ENCODE results near the gene ASPG.
"Not testable (repeated sequence)": the region's sequence is repeated elsewhere in the genome, so short reads cannot be mapped to it uniquely, and the experiment has no call there.

Gene ASPG

DNA sequence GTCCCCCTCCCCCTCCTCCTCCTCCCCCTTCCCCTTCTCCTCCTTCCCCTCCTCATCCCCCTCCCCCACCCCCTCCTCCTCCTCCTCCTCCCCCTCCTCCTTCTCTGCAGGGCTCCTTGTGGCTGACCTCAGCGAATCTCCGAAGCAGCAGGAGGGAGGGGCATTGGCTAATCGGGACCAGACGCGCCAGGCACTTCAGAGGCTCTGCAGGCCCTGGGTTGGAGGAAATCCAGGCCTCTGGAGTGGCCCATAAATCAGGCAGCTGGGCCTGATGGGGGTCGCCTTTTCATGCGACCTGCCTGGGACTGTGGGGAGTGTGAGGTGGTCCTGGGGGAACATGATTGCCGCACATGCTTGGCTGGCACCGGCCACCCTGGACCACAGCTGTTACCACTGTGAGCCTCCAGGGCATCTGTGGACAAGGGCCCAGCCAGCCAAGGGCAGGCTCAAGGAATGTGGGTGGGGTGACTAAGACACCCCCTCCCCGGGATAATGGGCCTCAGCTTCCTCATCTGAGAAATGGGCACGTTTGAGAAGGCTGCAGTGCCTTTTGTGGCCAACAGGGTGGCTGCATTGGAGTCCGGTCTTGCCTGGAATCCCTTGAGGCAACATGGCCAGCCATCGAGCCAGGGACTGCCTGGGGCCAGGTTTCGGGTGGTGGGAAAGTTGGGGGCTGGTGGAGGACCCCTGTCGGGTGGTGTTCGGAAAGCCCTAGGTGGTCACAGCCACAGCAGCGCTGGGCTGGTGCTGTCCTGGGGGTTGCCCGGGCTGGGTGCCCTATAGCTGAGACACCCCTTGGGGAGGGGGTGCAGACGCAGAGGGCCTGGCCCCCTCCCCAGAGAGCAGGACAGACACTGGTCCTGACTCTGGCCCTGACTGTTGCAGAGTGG lies 64.9 kb downstream of the ASPG start:
- no peak for DNase-seq

GRCh38 chr14:104151026-104151381 lies 65.5 kb downstream of the ASPG start:
- no peak for DNase-seq

DNA sequence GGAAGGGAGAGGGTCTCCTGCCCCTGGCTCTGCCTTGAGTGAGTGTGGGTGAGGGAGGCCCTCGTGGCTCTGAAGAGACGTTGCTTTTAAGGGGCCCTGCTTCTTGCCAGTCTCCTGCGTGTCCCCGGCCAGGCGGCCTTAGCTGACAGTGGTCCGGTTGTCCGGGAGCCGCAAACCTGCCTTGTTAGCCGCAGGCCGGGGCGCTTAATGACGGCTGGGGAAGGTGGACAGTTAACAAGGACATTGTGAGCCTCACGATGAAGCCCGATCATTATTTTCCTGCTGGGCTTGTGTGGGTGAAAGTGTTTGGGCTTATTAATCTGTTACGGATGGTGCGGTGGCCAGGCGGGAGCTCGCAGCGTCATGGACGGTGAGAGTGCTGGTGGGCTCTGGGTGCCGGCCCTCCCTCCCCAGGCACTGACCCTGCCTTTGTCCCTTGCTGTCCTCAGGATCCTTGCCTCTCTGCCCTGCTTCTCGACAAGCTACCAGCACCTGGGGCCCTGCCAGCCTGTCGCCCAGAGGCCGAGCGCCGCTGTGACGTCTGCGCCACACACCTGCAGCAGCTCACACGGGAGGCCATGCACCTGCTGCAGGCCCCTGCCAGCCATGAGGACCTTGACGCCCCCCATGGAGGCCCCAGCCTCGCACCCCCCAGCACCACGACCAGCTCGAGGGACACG lies 66.2 kb downstream of the ASPG start:
- no peak for DNase-seq

- DNase-seq, result no peak
Measured at GRCh38 chr14:104152246-104152575, 66.7 kb downstream of the ASPG start.

GRCh38 chr14:104152686-104153393 lies 67.3 kb downstream of the ASPG start:
- no peak for DNase-seq

- not testable (repeated sequence) for DNase-seq
Measured at GRCh38 chr14:104153394-104153755, 67.9 kb downstream of the ASPG start.

GRCh38 chr14:104154246-104154645 lies 68.7 kb downstream of the ASPG start:
- no peak for DNase-seq

DNA sequence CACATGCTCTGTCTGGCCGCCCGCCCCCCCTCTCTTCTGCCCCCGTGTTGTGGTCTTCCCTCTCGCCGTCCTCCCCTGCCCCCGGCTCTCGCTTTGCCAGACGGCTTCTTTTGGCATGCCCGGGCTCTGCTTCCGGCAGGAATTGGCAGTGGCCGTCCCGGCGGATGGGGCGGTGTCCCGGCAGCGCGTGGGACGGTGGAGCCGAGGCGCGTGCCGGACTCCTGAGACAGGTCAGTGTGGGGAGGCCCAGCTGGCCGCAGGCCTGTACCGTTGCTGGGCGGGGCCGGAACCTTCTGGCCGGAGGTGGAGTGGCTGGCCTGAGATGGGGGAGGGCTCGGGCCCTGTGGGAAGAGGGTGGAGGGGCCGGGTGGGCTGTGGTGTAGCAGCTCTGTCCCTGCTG lies 70.0 kb downstream of the ASPG start:
- no peak for DNase-seq

GRCh38 chr14:104156142-104156541 lies 70.6 kb downstream of the ASPG start:
- no peak for DNase-seq

GRCh38 chr14:104157016-104157928 lies 71.8 kb downstream of the ASPG start:
- DNase-seq, result no peak

DNA sequence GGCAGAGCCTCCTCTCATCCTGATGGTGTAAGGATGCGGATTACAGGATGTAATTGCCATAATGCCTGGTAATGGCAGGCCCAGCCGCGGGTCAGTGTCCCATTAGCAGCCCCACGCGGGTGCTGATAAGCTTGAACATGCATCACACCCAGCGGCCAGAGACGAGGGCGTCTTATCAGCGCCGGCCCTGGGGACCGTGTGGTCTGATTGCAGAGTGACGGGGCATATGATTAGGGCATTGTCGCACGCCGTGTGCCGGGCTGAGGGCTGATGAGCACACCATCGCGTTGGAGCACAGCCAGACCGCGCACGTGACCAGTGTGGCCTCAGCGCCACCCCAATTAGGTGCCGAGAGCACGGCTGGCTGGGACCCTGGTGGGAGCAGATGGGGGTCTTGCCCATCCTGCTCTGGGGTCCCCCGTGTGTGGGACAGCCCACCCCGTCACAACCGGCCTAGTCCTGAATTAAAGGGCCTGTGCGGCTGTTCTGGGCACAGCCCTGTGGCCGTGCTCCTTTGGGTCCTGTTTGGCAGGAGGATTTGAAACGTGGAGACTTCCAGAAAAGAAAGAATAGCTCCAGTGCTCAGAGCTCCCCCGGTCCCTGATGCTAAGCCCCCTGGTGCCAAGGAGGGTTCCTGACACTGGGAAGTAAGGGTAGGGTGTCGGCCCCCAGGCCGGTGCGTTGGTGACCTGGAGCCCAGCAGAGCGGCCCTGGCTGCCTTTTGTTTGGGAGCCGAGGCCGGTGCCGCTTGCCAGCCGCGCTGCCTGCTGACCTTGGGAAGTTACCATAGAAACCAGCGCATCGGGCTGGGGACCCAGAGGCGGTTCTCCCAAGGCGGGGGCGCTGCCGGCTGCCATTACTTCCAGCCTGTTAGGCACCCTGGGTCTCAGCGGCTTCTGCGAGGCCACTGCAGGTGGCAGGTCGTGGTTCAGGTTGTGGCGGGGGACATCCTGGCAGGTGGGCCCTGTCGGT lies 73.6 kb downstream of the ASPG start:
- no peak for DNase-seq

DNA sequence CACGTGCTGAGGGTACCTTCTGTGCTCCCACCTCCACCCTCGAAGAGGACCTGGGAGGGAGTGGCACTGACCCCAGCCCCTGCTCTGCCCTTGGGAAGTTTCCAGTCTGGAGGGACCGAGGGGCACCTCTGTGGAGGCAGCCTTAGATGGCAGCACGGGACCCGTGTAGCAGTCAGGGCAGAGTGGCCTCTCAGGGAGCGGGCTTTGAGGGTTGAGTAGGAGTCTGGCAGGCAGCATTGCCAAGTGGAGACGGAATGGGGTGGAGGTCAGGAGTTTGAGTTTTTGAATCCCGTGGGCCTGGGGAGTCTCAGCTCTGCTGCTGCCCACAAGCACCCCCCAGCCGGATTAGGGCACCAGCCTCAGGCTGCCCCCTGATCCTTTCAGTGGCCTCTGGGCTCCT lies 74.5 kb downstream of the ASPG start:
- no peak for DNase-seq

- DNase-seq, result no peak
Measured at GRCh38 chr14:104161602-104162367, 76.3 kb downstream of the ASPG start.

GRCh38 chr14:104162495-104162894 lies 77.0 kb downstream of the ASPG start:
- no peak for DNase-seq

- DNase-seq, result no peak
Measured at GRCh38 chr14:104163541-104163940, 78.0 kb downstream of the ASPG start.

DNA sequence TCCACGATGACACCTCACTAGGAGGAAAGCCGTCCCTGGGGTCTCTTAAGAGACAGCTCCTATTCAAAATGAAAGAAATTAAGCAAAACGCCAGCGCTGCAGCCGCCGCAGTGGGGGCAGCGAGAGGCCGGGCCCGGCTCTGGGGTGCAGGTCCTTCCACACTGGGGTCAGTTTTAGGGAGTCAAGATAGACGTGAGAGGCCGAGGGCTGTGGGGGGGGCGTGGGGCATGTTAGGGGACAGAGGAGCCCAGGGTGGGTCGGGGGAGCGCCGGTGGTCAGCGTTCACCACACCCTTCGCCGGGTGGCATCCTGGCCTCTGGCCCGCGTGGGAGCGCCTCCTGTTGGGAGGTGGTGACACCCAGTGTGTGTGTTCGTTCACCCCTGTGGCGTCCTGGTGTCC lies 78.5 kb downstream of the ASPG start:
- no peak for DNase-seq

- no peak for DNase-seq
Measured at GRCh38 chr14:104164512-104164911, 79.0 kb downstream of the ASPG start.
